K562 (cell line): ENCODE measurements around the gene SMC4. TPM values are rescaled to one million over a fixed set of nuclear protein-coding genes. Genes with fewer than 3 reads are reported as not detected.
A peak's percentile ranks its signal among the peaks of the same experiment; 100 is the strongest.
"Not testable (repeated sequence)": the region's sequence is repeated elsewhere in the genome, so short reads cannot be mapped to it uniquely, and the experiment has no call there.

Experiments used
- ATAC-seq: fragments of 200-7000 bp; cut with Tn5 transposase; 3 replicates; pipeline ENCODE4 v1.9.1; 2020; ENCODE audit warnings: moderate library complexity
- BruUV-seq: library from RNA; stranded (reverse); fragments of 400-500 nt; replicated peaks from 2 replicates; lab custom pipeline; 2021; lab: Mats Ljungman, UMichigan
- CTCF ChIA-PET: fragments of 300-600 bp; formaldehyde crosslinking; extraction: SDS; loops from one replicate; lab custom pipeline; 2021; ENCODE audit warnings: low intra/inter-chr PET ratio; lab: Yijun Ruan, JAX
- POLR2A ChIA-PET: fragments of 300-600, 350-650 bp; sonication (Branson Sonifier 250); formaldehyde crosslinking; extraction: SDS; loops from one replicate; lab custom pipeline; 2021; ENCODE audit warnings: antibody characterized with exemption, inconsistent platforms; lab: Yijun Ruan, JAX
- DNase-seq, 4 experiments: peaks; one replicate each; pipeline versions ENCODE4 v3.0.0 to v3.0.0-alpha.2; 2011 to 2018; ENCODE audit warnings: low spot score in 3 of 4, mixed read lengths in 3 of 4; ENCODE audit errors: extremely low read depth in 1 of 4
- FAIRE-seq: peaks from 2 replicates; lab custom pipeline; 2011; peaks lifted over from hg19 to GRCh38; lab: Jason Lieb, UNC
- H2AFZ ChIP-seq: 2 replicates; pipeline ENCODE4 v1.6.0; 2011; ENCODE audit warnings: low read depth, low read length, control low read depth, inconsistent platforms
- H3K27ac ChIP-seq: fragments of 200-600 bp; 3 replicates; pipeline ENCODE4 v1.8.0; 2011; ENCODE audit warnings: low read depth, mild to moderate bottlenecking, control low read depth, inconsistent platforms, low read length, moderate library complexity, mixed read lengths; ENCODE audit errors: extremely low read depth
- H3K27me3 ChIP-seq, 2 experiments: fragments of 300-600 bp in 1 of 2; 2 replicates in 1 of 2; 3 replicates in 1 of 2; pipeline versions ENCODE4 v1.6.0 to v1.8.0; 2011; ENCODE audit warnings: inconsistent platforms in 2 of 2, low read length in 2 of 2, mild to moderate bottlenecking in 1 of 2, mixed read lengths in 1 of 2, moderate library complexity in 1 of 2; ENCODE audit not compliant: control insufficient read depth in 2 of 2, insufficient read depth in 2 of 2
- H3K36me3 ChIP-seq: fragments of 300-600 bp; 3 replicates; pipeline ENCODE4 v1.8.0; 2011; ENCODE audit warnings: mild to moderate bottlenecking, low read length, inconsistent platforms; ENCODE audit not compliant: control insufficient read depth, insufficient read depth
- H3K4me1 ChIP-seq, 2 experiments: fragments of 200-600 bp in 1 of 2; replicated peaks in 1 of 2; 2 replicates in 1 of 2; 3 replicates in 1 of 2; pipeline versions ENCODE4 v1.5.1 to v1.8.0; 2011; ENCODE audit warnings: inconsistent platforms in 2 of 2, low read length in 2 of 2, mild to moderate bottlenecking in 1 of 2, mixed read lengths in 1 of 2, moderate library complexity in 1 of 2; ENCODE audit not compliant: control insufficient read depth in 2 of 2, insufficient read depth in 2 of 2
- H3K4me2 ChIP-seq: 2 replicates; pipeline ENCODE4 v1.6.1; 2011; ENCODE audit warnings: low read length, control low read depth, inconsistent platforms, mixed read lengths; ENCODE audit not compliant: insufficient read depth
- H3K4me3 ChIP-seq: fragments of 200-600 bp; sonication (generic), shearing (Covaris generic); 2 replicates; pipeline ENCODE4 v1.5.1; 2016; ENCODE audit warnings: control low read depth, inconsistent platforms
- H3K79me2 ChIP-seq: fragments of 200-600 bp; 3 replicates; pipeline ENCODE4 v1.8.0; 2011; ENCODE audit warnings: low read length, inconsistent platforms; ENCODE audit not compliant: control insufficient read depth, insufficient read depth
- H3K9ac ChIP-seq, 2 experiments: 2 replicates each; pipeline versions ENCODE4 v1.6.0 to v1.6.1; 2011; ENCODE audit warnings: low read depth in 2 of 2, low read length in 2 of 2, control low read depth in 1 of 2, inconsistent platforms in 1 of 2, mild to moderate bottlenecking in 1 of 2, mixed read lengths in 1 of 2; ENCODE audit not compliant: insufficient read depth in 1 of 2
- H3K9me1 ChIP-seq: one replicate; pipeline ENCODE4 v1.6.0; 2011; ENCODE audit warnings: inconsistent platforms, mild to moderate bottlenecking, low read length, moderate library complexity; ENCODE audit not compliant: control insufficient read depth, insufficient read depth
- H3K9me3 ChIP-seq: replicated peaks from 2 replicates; pipeline ENCODE4 v1.5.1; 2011; ENCODE audit warnings: low read depth, low read length, inconsistent platforms; ENCODE audit not compliant: control insufficient read depth, insufficient read depth
- H4K20me1 ChIP-seq: replicated peaks from 2 replicates; pipeline ENCODE4 v1.6.1; 2011; ENCODE audit warnings: low read length, inconsistent platforms, mixed read lengths; ENCODE audit not compliant: control insufficient read depth, insufficient read depth
- KDM2B ChIP-seq: fragments of 250-450 bp; sonication (Bioruptor Pico); IDR thresholded peaks from 2 replicates; pipeline ENCODE4 v1.8.0; 2021; ENCODE audit warnings: mild to moderate bottlenecking, moderate library complexity
- SLC30A9 ChIP-seq: fragments of 250-450 bp; sonication (Bioruptor Pico); IDR thresholded peaks from 2 replicates; pipeline ENCODE4 v1.8.0; 2022; ENCODE audit warnings: mild to moderate bottlenecking, moderate library complexity
- SMARCE1 ChIP-seq: fragments of 450-650 bp; IDR thresholded peaks from 2 replicates; pipeline ENCODE4 v1.7.1; 2016; ENCODE audit warnings: mild to moderate bottlenecking
- WGBS: fragments of 100-300 bp; shearing (Covaris generic); methylation state at CpG from one replicate; pipeline ENCODE4 v1.1.6; 2016; ENCODE audit warnings: low coverage, mixed read lengths; ENCODE audit not compliant: insufficient coverage; ENCODE audit errors: missing lambda C conversion rate; 5-methylcytosine and 5-hydroxymethylcytosine counted together
- in situ Hi-C: fragments of 300-500 bp; cut with MboI; formaldehyde crosslinking; loops from 4 replicates; pipeline ENCODE4 v1.15.0; 2018; ENCODE audit warnings: inconsistent platforms, mixed read lengths
- intact Hi-C: fragments of 100-400 bp; cut with micrococcal nuclease; formaldehyde crosslinking; loops from 2 replicates; pipeline ENCODE4 v1.14.2; 2022
- polyA plus RNA-seq, 8 experiments: library from polyadenylated mRNA; depleted of rRNA in 4 of 8; stranded (reverse) in 5 of 8; unstranded in 3 of 8; fragments of >200 nt; fragmentation: Nextera tagmentation in 2 of 8; fragmentation: Illumina TruSeq in 1 of 8; extraction: Ambion mirVana in 2 of 8; extraction: Trizol in 1 of 8; gene quantifications; 2 replicates each; pipeline versions ENCODE4 v1.2.1 to v1.2.3, GENCODE V29; 2011 to 2014; ENCODE audit warnings: inconsistent platforms in 1 of 8, missing spikeins in 1 of 8
- total RNA-seq, 7 experiments: library from RNA; depleted of rRNA in 6 of 7; stranded (reverse); fragments of >200 nt in 6 of 7; fragmentation: Illumina TruSeq in 2 of 7; extraction: Trizol in 2 of 7; gene quantifications; 2 replicates each; pipeline versions ENCODE4 v1.2.1 to v1.2.3, GENCODE V29; 2011 to 2021; ENCODE audit warnings: low replicate concordance in 1 of 7

SMC4 gene
- total and polyA plus RNA-seq, 9 of the 15 experiments (the other 6 are each of a cell fraction or from before 2014, with no cell fraction given), result 87.9 to 347 (median 176) TPM

DNA sequence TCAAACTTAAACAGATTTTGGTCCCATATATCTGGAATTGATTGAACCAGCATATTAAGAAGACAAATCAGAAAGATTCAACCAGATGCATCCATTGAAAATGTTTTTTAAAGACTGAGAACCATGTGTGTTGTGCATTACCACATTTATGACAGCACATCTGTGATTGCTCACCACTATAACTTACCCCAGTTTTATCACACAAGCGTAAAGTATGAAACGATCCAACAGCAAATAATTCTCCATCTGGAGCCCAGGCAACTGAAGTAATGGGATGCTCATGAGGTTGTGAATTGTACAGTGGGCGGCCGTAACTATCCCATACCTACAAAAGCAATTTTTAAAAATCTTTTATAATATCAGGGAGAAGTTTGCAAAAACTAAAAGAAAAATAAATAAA, 43.6 kb upstream of the SMC4 start:
- Histone ChIP-seq H3K9ac (no peak overlapping the region), H3K27me3 (no peaks in the 10 kb centered on the region), H3K36me3 (no peaks in the 10 kb centered on the region), H3K27ac (no peak overlapping the region), H4K20me1 (no peaks in the 10 kb centered on the region), H3K79me2 (no peaks in the 10 kb centered on the region), H2AFZ (no peak overlapping the region), H3K4me1 (no peaks in the 10 kb centered on the region), H3K9me1 (no peaks in the 10 kb centered on the region), H3K4me2 (no peak overlapping the region), H3K9me3 (no peaks in the 10 kb centered on the region), H3K4me3 (no peak overlapping the region)
- WGBS, result 85% methylated on average over 4 of the region's 4 CpGs
- ATAC-seq (no peak), FAIRE-seq (no peak), DNase-seq (no peak)
- TF ChIP-seq KDM2B (no peak), SLC30A9 (CRISPR knock-in tag) (no peak)
- intact Hi-C loops (no loop called here), in situ Hi-C loops (no loop called here)
- ChIA-PET CTCF (no interaction called here), POLR2A (interaction anchor here (0.5 kb wide), 1 partner anchor 294 kb away, joined by 3 read pairs; no protein-coding TSS in a partner anchor)
- BruUV-seq, result no TSS peak

DNA sequence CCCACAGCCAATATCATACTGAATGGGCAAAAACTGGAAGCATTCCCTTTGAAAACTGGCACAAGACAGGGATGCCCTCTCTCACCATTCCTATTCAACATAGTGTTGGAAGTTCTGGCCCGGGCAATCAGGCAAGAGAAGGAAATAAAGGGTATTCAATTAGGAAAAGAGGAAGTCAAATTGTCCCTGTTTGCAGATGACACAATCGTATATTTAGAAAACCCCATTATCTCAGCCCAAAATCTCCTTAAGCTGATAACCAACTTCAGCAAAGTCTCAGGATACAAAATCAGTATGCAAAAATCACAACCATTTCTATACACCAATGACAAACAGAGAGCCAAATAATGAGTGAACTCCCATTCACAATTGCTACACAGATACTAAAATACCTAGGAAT, 36.6 kb upstream of the SMC4 start:
- in situ Hi-C loops, H2AFZ ChIP-seq, H3K27ac ChIP-seq, H3K9ac ChIP-seq, CTCF ChIA-PET, H3K36me3 ChIP-seq, H3K9me1 ChIP-seq, BruUV-seq, H3K4me3 ChIP-seq, H3K4me2 ChIP-seq, ATAC-seq, H3K79me2 ChIP-seq, FAIRE-seq, intact Hi-C loops, H3K27me3 ChIP-seq, H4K20me1 ChIP-seq, DNase-seq, H3K9me3 ChIP-seq, POLR2A ChIA-PET, H3K4me1 ChIP-seq: not testable (repeated sequence)
- WGBS, result 20% methylated on average over 2 of the region's 2 CpGs
- peak; percentile 56; the same call in 1 of the 2 replicates for TF ChIP-seq SMARCE1
